Neutrophil (primary cell): ENCODE measurements around the gene IL19.

Experiments
- H3K27ac ChIP-seq: fragments of 200-600 bp; sonication (generic); 2 replicates; pipeline ENCODE4 v1.5.1; 2016; ENCODE audit warnings: mild to moderate bottlenecking, moderate library complexity
- H3K27me3 ChIP-seq: fragments of 200-600 bp; sonication (generic); 2 replicates; pipeline ENCODE4 v1.6.0; 2016; ENCODE audit warnings: mild to moderate bottlenecking
- H3K36me3 ChIP-seq: fragments of 200-600 bp; sonication (generic); 2 replicates; pipeline ENCODE4 v1.5.1; 2017
- H3K4me1 ChIP-seq, 2 experiments: fragments of 200-600 bp in 1 of 2; sonication (generic) in 1 of 2; 1 replicate in 1 of 2; 2 replicates in 1 of 2; pipeline versions ENCODE4 v1.5.1 to v1.6.1; 2013 to 2016; ENCODE audit warnings: low read depth in 1 of 2, low read length in 1 of 2, mild to moderate bottlenecking in 1 of 2, moderate library complexity in 1 of 2; ENCODE audit not compliant: control insufficient read depth in 1 of 2, insufficient read depth in 1 of 2
- H3K4me3 ChIP-seq, 2 experiments: fragments of 200-600 bp in 1 of 2; sonication (generic) in 1 of 2; 1 replicate in 1 of 2; 2 replicates in 1 of 2; pipeline ENCODE4 v1.5.1; 2013 to 2016; ENCODE audit warnings: low read depth in 1 of 2, low read length in 1 of 2, mild to moderate bottlenecking in 1 of 2, moderate library complexity in 1 of 2
- H3K9me3 ChIP-seq: fragments of 200-600 bp; sonication (generic); 2 replicates; pipeline ENCODE4 v1.5.1; 2016
- CTCF ChIP-seq: fragments of 200-600 bp; sonication (generic); IDR thresholded peaks from 2 replicates; pipeline ENCODE4 v1.5.1; 2016; ENCODE audit warnings: antibody characterized with exemption

IL19 gene

GRCh38 chr1:206732508-206732907 lies 38.1 kb upstream of the IL19 start:
- Histone ChIP-seq H3K27ac (no peak overlapping the region), H3K27me3 (no peaks in the 10 kb centered on the region), H3K4me1 (peaks cover 16% of the 10 kb centered on the region in 2 experiments), H3K4me3 (no peak overlapping the region), H3K9me3 (no peaks in the 10 kb centered on the region), H3K36me3 (peaks cover 86% of the 10 kb centered on the region)
- no peak for TF ChIP-seq CTCF

GRCh38 chr1:206732992-206733391 lies 37.6 kb upstream of the IL19 start:
- Histone ChIP-seq H3K4me1 (peaks cover 11% of the 10 kb centered on the region in 2 experiments), H3K9me3 (no peaks in the 10 kb centered on the region), H3K36me3 (peaks cover 91% of the 10 kb centered on the region), H3K27me3 (no peaks in the 10 kb centered on the region), H3K4me3 (no peak overlapping the region), H3K27ac (no peak overlapping the region)
- TF ChIP-seq CTCF: no peak

- H3K27me3 ChIP-seq: no peaks in the 10 kb centered on the region
- no peak overlapping the region for H3K4me3 ChIP-seq
- no peaks in the 10 kb centered on the region for H3K4me1 ChIP-seq
- no peaks in the 10 kb centered on the region for H3K9me3 ChIP-seq
- TF ChIP-seq CTCF: peak; percentile 62
- H3K36me3 ChIP-seq: peaks cover 89% of the 10 kb centered on the region
- peak overlapping the region; percentile 1 for H3K27ac ChIP-seq
Measured at GRCh38 chr1:206734499-206735142, 36.0 kb upstream of the IL19 start.

GRCh38 chr1:206735553-206736031 lies 35.0 kb upstream of the IL19 start:
- no peak overlapping the region for H3K4me3 ChIP-seq
- H3K27ac ChIP-seq: peak overlapping the region; percentile 1
- no peaks in the 10 kb centered on the region for H3K9me3 ChIP-seq
- H3K4me1 ChIP-seq: no peaks in the 10 kb centered on the region
- peaks cover 80% of the 10 kb centered on the region for H3K36me3 ChIP-seq
- no peak for TF ChIP-seq CTCF
- H3K27me3 ChIP-seq: no peaks in the 10 kb centered on the region

- H3K9me3 ChIP-seq: no peaks in the 10 kb centered on the region
- no peaks in the 10 kb centered on the region for H3K27me3 ChIP-seq
- H3K36me3 ChIP-seq: peaks cover 65% of the 10 kb centered on the region
- no peak overlapping the region for H3K27ac ChIP-seq
- no peak overlapping the region for H3K4me3 ChIP-seq
- H3K4me1 ChIP-seq: no peaks in the 10 kb centered on the region
- no peak for TF ChIP-seq CTCF
Measured at GRCh38 chr1:206736878-206737728, 33.5 kb upstream of the IL19 start.
